Panc1 (cell line): ENCODE results near the gene KLHL3. TPM values are rescaled to one million over a fixed set of nuclear protein-coding genes. Genes with fewer than 3 reads are reported as not detected.
A peak's percentile ranks its signal among the peaks of the same experiment; 100 is the strongest.

Source experiments
- ATAC-seq: fragments of 200-7000 bp; cut with Tn5 transposase; 2 replicates; pipeline ENCODE4 v1.9.1; 2020; ENCODE audit warnings: mild to moderate bottlenecking, moderate library complexity
- BruUV-seq: library from RNA; stranded (reverse); fragments of 400-500 nt; replicated peaks from 2 replicates; lab custom pipeline; 2021; lab: Mats Ljungman, UMichigan
- CTCF ChIA-PET: fragments of 300-600 bp; sonication (Branson Sonifier 250); formaldehyde crosslinking; loops from one replicate; lab custom pipeline; 2022; ENCODE audit warnings: antibody characterized with exemption; lab: Charles Lee
- POLR2A ChIA-PET: fragments of 300-600 bp; sonication (Branson Sonifier 250); formaldehyde crosslinking; loops from one replicate; lab custom pipeline; 2022; ENCODE audit warnings: antibody characterized with exemption; lab: Charles Lee
- DNase-seq: peaks from one replicate; pipeline ENCODE4 v3.0.0-alpha.2; 2010; ENCODE audit warnings: low read depth, low spot score
- H3K27ac ChIP-seq: 2 replicates; pipeline ENCODE4 v1.5.1; 2011; ENCODE audit warnings: mild to moderate bottlenecking, low read length, inconsistent platforms
- H3K27me3 ChIP-seq: fragments of 200-500 bp; sonication (Bioruptor generic); 2 replicates; pipeline ENCODE4 v1.6.0; 2014; ENCODE audit warnings: low read length, inconsistent platforms; ENCODE audit not compliant: control insufficient read depth, insufficient read depth
- H3K36me3 ChIP-seq: fragments of 200-500 bp; sonication (Bioruptor generic); 2 replicates; pipeline ENCODE4 v1.5.1; 2014; ENCODE audit warnings: inconsistent platforms, mild to moderate bottlenecking, low read length, moderate library complexity; ENCODE audit not compliant: control insufficient read depth, insufficient read depth
- H3K4me1 ChIP-seq: 2 replicates; pipeline ENCODE4 v1.5.1; 2011; ENCODE audit warnings: inconsistent platforms, mild to moderate bottlenecking, low read length, moderate library complexity; ENCODE audit not compliant: control insufficient read depth, insufficient read depth
- H3K4me3 ChIP-seq, 2 experiments: 2 replicates each; pipeline ENCODE4 v1.5.1; 2011 to 2012; ENCODE audit warnings: low read depth in 2 of 2, low read length in 2 of 2, mild to moderate bottlenecking in 2 of 2, inconsistent platforms in 1 of 2, moderate library complexity in 1 of 2
- H3K9me3 ChIP-seq: fragments of 200-500 bp; sonication (Bioruptor generic); 2 replicates; pipeline ENCODE4 v1.5.1; 2014; ENCODE audit warnings: low read depth, mild to moderate bottlenecking, inconsistent platforms, low read length, moderate library complexity; ENCODE audit not compliant: control insufficient read depth, insufficient read depth
- CTCF ChIP-seq: fragments of 450-650 bp; IDR thresholded peaks from 2 replicates; pipeline ENCODE4 v1.5.1; 2017; ENCODE audit warnings: mild to moderate bottlenecking
- POLR2AphosphoS5 ChIP-seq: IDR thresholded peaks from 2 replicates; pipeline ENCODE4 v1.6.1; 2012; ENCODE audit warnings: mild to moderate bottlenecking, low read depth, low read length, moderate library complexity
- REST ChIP-seq, 2 experiments: IDR thresholded peaks; 2 replicates each; pipeline ENCODE4 v1.6.1; 2011 to 2012; ENCODE audit warnings: low read depth in 2 of 2, control low read depth in 1 of 2, low read length in 1 of 2, mild to moderate bottlenecking in 1 of 2, moderate library complexity in 1 of 2; ENCODE audit not compliant: insufficient read depth in 1 of 2
- SIN3A ChIP-seq: IDR thresholded peaks from 2 replicates; pipeline ENCODE4 v1.6.1; 2012; ENCODE audit warnings: low read depth, mild to moderate bottlenecking, low read length, moderate library complexity, borderline replicate concordance; ENCODE audit not compliant: insufficient read depth
- TCF7L2 ChIP-seq: IDR thresholded peaks from 2 replicates; pipeline ENCODE4 v1.6.1; 2011; ENCODE audit warnings: mild to moderate bottlenecking, low read depth, low read length, inconsistent platforms
- in situ Hi-C: cut with HindIII; loops from 2 replicates; pipeline ENCODE4 v1.10.0; 2016; ENCODE audit warnings: low sequenced_read_pairs, low pct_unique_long_range_greater_than_20kb
- intact Hi-C: fragments of 100-400 bp; cut with micrococcal nuclease; formaldehyde crosslinking; loops from one replicate; pipeline ENCODE4 v1.10.0; 2022; ENCODE audit not compliant: unreplicated experiment
- total RNA-seq: library from RNA; stranded (reverse); gene quantifications from one replicate; pipeline ENCODE4 v1.2.1, GENCODE V29; 2021; ENCODE audit not compliant: unreplicated experiment

The KLHL3 gene
- total RNA-seq, 1 experiment from 2014 or later = 1.9 TPM

- Histone ChIP-seq H3K36me3 (no peaks in the 10 kb centered on the region), H3K27me3 (peaks cover 14% of the 10 kb centered on the region), H3K4me1 (no peaks in the 10 kb centered on the region), H3K4me3 (no peak overlapping the region), H3K9me3 (no peaks in the 10 kb centered on the region), H3K27ac (no peak overlapping the region)
- in situ Hi-C loops (no loop called here), intact Hi-C loops (no loop called here)
- ATAC-seq = no peak
- TF ChIP-seq TCF7L2 = no peak
- peak; percentile 81 to 82 for TF ChIP-seq REST (IDR thresholded peaks at IDR 0.05; ENCODE audit: insufficient read depth in 1 of 2, low read depth in 2 of 2, low read length in 1 of 2)
- BruUV-seq = no TSS peak
- POLR2A ChIA-PET = no interaction called here
- CTCF ChIA-PET = no interaction called here
- no peak for DNase-seq
These were observed 141.2 kb downstream of the KLHL3 start for GRCh38 chr5:137594717-137595116.

- TF ChIP-seq SIN3A = no peak
- in situ Hi-C loops = no loop called here
- H3K27ac ChIP-seq = no peak overlapping the region
- H3K9me3 ChIP-seq = no peaks in the 10 kb centered on the region
- ChIA-PET CTCF (no interaction called here), POLR2A (no interaction called here)
- intact Hi-C loops = no loop called here
- BruUV-seq = no TSS peak
- ATAC-seq = no peak
- no peak overlapping the region for H3K4me3 ChIP-seq
- no peaks in the 10 kb centered on the region for H3K4me1 ChIP-seq
- H3K36me3 ChIP-seq = no peaks in the 10 kb centered on the region
- peaks cover 9% of the 10 kb centered on the region for H3K27me3 ChIP-seq
- DNase-seq = no peak
These were observed 143.6 kb downstream of the KLHL3 start for GRCh38 chr5:137592317-137592716.

GRCh38 chr5:137589185-137589584 is 146.7 kb downstream of the KLHL3 start:
- no TSS peak for BruUV-seq
- in situ Hi-C loops = no loop called here
- H3K27ac ChIP-seq = no peak overlapping the region

More at GRCh38 chr5:137589185-137589584, 146.7 kb downstream of the KLHL3 start:
- Histone ChIP-seq H3K4me1 (no peaks in the 10 kb centered on the region), H3K9me3 (no peaks in the 10 kb centered on the region; the same call in 1 of the 2 replicates), H3K4me3 (no peak overlapping the region), H3K27me3 (no peaks in the 10 kb centered on the region; the same call in 1 of the 2 replicates), H3K36me3 (no peaks in the 10 kb centered on the region)
- ChIA-PET POLR2A (no interaction called here), CTCF (no interaction called here)
- DNase-seq (no peak), ATAC-seq (no peak)
- TF ChIP-seq POLR2AphosphoS5 (no peak), REST (IDR thresholded peaks at IDR 0.05; ENCODE audit: insufficient read depth in 1 of 2, low read depth in 2 of 2, low read length in 1 of 2) (no peak), TCF7L2 (no peak), CTCF (no peak), SIN3A (no peak)
- intact Hi-C loops = no loop called here
